ENCODE results near the gene RNF25. TPM values are rescaled to one million over a fixed set of nuclear protein-coding genes. Genes with fewer than 3 reads are reported as not detected.

The RNF25 gene
- total RNA-seq, 4 donors from 2014 or later, result 9.5 to 23.7 (median 18.6) TPM

DNA sequence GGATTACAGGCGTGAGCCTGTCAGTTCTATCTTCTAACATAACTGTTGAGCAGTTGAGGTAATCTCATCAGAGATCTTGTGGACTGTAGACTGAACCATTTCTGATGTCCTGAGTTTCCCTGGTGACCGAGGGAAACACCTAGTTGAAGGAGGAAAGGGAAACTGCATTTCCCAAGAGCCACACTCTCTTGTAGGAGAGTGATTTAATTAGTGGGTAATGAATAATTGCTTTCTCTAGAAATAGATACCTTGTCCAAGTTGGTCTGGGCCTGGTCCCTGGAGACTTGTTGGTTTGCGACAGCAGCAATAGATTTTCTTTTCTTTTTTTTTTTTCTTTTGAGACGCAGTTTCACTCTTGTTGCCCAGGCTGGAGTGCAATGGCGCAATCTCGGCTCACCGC lies 46.3 kb upstream of the RNF25 start:
- Histone ChIP-seq H3K27me3 (no peaks in the 10 kb centered on the region), H3K36me3 (no peaks in the 10 kb centered on the region), H3K4me3 (no peak overlapping the region), H3K27ac (peak overlapping the region in 1 of 4 donors; percentile 89), H3K4me1 (peaks cover 0 to 3% (median 0%) of the 10 kb centered on the region in 4 donors), H3K9me3 (no peaks in the 10 kb centered on the region)
- DNase-seq, result no peak
- TF ChIP-seq POLR2A (IDR thresholded peaks at IDR 0.05), result no peak
- TF ChIP-seq, protein P1, sequence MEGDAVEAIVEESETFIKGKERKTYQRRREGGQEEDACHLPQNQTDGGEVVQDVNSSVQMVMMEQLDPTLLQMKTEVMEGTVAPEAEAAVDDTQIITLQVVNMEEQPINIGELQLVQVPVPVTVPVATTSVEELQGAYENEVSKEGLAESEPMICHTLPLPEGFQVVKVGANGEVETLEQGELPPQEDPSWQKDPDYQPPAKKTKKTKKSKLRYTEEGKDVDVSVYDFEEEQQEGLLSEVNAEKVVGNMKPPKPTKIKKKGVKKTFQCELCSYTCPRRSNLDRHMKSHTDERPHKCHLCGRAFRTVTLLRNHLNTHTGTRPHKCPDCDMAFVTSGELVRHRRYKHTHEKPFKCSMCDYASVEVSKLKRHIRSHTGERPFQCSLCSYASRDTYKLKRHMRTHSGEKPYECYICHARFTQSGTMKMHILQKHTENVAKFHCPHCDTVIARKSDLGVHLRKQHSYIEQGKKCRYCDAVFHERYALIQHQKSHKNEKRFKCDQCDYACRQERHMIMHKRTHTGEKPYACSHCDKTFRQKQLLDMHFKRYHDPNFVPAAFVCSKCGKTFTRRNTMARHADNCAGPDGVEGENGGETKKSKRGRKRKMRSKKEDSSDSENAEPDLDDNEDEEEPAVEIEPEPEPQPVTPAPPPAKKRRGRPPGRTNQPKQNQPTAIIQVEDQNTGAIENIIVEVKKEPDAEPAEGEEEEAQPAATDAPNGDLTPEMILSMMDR (IDR thresholded peaks at IDR 0.05), result no peak

DNA sequence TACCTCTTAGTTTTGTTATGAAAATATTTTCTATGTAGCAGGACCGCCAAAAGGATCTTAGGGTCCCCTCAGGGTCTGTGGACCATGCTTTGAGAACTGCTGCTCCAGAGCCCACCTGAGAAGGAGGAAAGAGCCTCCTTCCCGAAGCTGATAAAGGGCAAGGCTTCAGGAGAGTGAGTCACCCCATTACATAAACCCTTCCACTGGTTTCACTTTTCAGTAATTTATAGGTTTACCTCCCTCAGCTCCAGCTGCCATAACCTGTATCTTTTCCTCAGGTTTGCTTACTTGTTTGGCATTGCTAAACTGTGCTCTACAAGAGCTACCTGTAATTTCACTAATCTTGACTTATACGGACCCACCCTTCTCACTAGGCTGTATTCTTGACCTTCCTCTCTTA lies 45.5 kb upstream of the RNF25 start:
- no peaks in the 10 kb centered on the region for H3K9me3 ChIP-seq
- H3K4me3 ChIP-seq, result peak overlapping the region in 1 of 4 donors; percentile 28
- H3K27ac ChIP-seq, result peak overlapping the region in 2 of 4 donors; percentile 51 to 89
- TF ChIP-seq POLR2A (IDR thresholded peaks at IDR 0.05), result peak in 1 of 2 donors; percentile 44
- TF ChIP-seq, protein P1 (IDR thresholded peaks at IDR 0.05), result no peak
- DNase-seq, result no peak
- H3K27me3 ChIP-seq, result no peaks in the 10 kb centered on the region
- peaks cover 0 to 3% (median 0%) of the 10 kb centered on the region in 4 donors for H3K4me1 ChIP-seq
- H3K36me3 ChIP-seq, result no peaks in the 10 kb centered on the region

DNA sequence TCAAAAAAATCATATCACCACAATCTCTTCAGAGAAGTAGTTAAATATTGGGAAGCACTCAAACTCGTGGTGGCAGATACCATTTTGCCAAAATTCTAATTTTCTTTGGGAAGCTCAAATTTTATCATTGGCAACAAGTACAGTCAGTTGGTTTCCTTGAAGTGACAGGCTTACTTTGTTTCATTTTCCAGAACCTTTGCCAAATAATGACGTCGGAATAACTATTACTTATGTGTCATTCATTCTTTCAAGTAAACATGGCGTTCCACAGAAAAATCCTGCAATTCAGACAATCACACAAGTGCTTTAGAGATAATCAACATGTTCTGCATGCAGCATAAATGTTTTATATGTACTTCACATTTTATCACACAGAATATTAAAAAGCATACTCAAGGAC lies 44.3 kb upstream of the RNF25 start:
- no peak for DNase-seq
- Histone ChIP-seq H3K4me1 (peaks cover 0 to 13% (median 2%) of the 10 kb centered on the region in 4 donors), H3K36me3 (no peaks in the 10 kb centered on the region), H3K27ac (no peak overlapping the region), H3K27me3 (no peaks in the 10 kb centered on the region), H3K9me3 (no peaks in the 10 kb centered on the region), H3K4me3 (no peak overlapping the region)
- no peak for TF ChIP-seq POLR2A (IDR thresholded peaks at IDR 0.05)
- TF ChIP-seq, protein P1 (IDR thresholded peaks at IDR 0.05), result no peak

DNA sequence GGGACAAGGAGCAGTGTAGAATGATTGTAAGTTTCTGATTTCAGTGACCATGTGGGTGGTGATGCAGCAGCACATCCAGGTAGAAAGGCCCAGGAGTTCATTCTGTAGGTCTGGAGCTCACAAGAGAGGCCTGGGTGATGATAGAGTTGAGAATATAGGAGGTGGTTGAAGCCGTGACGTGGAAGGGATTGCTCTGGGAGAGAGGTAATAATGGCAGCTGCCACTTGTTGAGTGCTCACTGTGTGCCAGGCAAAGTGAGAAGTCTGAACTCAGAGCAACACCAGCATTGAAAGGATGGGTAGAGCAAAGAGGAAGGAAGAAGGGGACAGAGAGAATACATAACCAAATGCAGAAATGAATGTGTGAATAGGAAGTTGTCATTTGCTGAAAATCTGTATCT lies 42.1 kb upstream of the RNF25 start:
- Histone ChIP-seq H3K27me3 (no peaks in the 10 kb centered on the region), H3K4me3 (no peak overlapping the region), H3K36me3 (no peaks in the 10 kb centered on the region), H3K27ac (no peak overlapping the region), H3K4me1 (peaks cover 0 to 13% (median 4%) of the 10 kb centered on the region in 4 donors), H3K9me3 (no peaks in the 10 kb centered on the region)
- DNase-seq, result no peak
- TF ChIP-seq, protein P1 (IDR thresholded peaks at IDR 0.05), result no peak
- no peak for TF ChIP-seq POLR2A (IDR thresholded peaks at IDR 0.05)

DNA sequence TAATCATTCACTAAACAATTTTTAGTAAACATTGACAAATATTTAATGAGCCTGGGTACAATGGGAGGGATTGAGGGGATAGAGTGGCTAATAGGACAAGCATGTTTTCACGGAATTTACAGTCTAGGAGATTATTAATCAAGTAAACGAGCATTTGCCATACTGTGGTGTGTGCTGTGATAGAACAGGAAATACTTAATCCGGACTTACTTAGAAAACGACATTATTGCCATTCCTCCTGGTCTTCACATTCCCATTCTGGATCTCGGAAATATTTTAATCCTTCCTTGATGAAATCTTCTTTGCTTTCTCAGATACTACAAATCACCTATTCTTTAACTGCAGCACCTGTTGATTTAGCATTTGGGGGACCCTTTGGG lies 39.7 kb upstream of the RNF25 start:
- Histone ChIP-seq H3K27me3 (no peaks in the 10 kb centered on the region), H3K36me3 (no peaks in the 10 kb centered on the region), H3K4me3 (peak overlapping the region; percentile 63 to 80 (median 78)), H3K9me3 (no peaks in the 10 kb centered on the region), H3K27ac (peak overlapping the region; percentile 82 to 96 (median 89)), H3K4me1 (peaks cover 0 to 9% (median 4%) of the 10 kb centered on the region in 4 donors)
- DNase-seq, result no peak
- TF ChIP-seq, protein P1 (IDR thresholded peaks at IDR 0.05), result no peak
- TF ChIP-seq POLR2A (IDR thresholded peaks at IDR 0.05), result no peak
